ENCODE results near the gene C10orf71.

Gene C10orf71

DNA sequence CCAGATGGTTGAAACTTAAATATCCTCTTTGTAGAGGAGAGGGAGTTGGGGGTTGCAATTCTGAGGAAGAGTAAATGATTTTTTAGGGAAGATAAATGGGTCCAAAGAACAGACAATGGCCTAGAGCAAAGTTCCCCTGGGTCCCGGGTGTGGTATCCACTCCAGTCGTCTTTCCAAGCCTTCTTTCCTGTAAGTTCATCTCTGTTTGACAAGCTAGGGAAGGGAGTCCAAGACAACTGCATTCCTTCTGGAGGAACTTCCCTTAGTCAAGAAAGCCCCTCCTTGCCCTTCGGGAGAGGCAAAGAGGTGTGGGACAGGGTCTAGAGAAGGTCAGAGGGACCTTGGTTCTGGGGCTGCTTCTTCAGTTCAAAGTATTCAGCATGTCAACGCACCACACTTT lies 33.4 kb downstream of the C10orf71 start:
- no peak for DNase-seq

DNA sequence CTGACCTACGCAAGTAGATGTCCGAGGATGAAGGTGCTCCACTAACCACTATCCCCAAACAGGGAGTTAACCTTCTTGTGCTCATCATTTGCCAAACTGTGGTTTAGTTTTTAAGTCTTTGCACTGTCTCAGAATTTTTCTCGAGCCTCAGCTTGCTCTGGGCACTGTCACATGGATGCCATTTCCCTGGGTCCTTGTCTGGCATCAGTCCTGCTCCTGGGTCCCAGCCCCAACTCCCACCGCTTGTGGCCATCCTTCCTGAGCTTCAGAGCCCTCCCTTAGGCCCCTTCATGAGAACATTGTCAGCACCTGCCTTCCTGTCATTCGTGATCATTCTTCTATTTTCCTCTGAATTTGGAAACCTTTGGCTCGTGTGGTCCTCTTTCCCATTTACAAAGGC lies 33.8 kb downstream of the C10orf71 start:
- no peak for DNase-seq

DNA sequence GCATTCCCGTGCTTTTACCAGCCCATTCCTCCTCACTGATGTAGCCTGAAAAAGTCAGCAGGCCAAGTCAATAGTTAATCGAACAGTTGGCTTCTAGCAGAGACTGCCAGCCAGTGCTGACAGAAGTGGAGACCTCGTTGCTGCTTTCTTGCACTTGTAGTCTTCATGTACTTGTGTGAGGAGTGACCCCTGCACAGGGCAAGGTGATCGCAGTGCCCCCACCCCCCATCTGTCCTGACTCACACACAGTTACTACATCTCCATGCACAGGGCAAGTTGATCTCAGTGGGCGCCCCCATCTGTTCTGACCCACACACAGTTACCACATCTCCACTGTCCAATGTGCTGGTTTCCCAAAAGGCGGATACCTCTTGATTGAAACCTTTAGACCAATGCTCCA lies 34.2 kb downstream of the C10orf71 start:
- no peak for DNase-seq

DNA sequence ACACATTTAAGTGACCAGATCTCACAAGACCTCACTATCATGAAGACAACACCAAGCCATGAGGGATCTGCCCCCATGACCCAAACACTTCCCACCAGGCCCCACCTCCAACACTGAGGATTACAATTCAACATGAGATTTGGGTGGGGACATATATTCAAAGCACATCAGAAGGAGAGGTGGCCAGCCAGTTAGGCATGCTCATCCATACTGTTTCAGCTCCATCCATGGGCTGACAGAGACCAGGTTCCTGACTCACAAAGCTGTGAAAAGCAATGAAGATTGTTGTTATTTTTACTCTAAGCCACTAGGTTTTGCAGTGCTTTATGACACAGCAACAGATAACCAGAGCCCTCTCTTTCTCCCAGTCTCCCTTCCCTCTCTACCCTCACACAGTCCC lies 36.0 kb downstream of the C10orf71 start:
- no peak for DNase-seq

DNA sequence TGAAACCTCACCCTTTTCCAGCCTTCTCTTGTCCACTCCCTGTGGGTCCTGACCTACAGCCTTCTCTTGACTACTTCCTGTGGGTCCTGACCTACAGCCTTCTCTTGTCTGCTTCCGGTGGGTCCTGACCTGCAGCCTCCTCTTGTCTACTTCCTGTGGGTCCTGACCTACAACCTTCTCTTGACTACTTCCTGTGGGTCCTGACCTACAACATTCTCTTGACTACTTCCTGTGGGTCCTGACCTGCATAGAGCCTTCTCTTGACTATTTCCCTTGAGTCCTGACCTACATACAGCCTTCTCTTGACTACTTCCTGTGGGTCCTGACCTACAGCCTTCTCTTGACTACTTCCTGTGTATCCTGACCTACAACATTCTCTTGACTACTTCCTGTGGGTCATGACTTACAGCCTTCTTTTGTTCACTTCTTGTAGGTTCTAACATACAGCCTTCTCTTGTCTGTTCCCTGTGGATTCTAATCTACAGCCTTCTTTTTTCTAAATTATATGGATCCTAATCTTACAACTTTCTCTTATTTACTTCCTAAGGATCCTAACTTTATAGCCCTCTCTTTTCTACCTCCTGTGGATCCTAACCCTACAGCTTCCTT lies 36.5 kb downstream of the C10orf71 start:
- DNase-seq, result no peak

DNA sequence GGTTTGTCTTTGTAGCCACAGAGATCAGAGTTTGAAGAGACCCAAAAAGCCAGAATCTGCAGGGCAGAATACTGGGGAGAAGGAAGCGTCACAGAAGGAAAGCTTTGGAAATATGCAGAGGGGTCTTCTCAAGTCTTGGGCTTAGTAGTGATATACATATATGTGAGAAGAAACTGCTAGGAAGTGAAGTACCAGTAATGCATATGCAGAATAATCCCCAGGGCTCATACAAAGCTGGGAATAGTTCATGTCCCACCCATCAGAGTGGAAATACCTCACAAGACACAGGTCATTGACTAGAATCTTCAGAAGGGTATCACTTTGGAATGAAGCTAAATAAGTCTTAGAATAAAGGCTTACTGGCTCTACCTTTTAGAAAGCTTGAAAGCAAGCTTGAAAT lies 39.6 kb downstream of the C10orf71 start:
- DNase-seq, result no peak

DNA sequence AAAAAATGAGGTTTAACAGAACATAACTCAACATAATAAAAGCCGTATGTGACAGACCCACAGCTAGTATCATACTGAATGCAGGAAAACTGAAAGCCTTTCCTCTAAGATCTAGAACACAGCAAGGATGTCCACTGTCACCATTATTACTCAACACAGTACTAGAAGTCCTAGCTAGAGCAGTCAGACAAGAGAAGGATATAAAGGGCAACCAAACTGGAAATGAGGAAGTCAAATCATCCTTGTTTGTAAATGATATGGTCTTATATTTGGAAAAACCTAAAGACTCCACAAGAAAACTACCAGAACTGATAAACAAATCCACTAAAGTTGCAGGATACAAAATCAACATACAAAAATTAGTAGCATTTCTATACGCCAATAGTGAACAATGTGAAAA lies 45.9 kb downstream of the C10orf71 start:
- no peak for DNase-seq

DNA sequence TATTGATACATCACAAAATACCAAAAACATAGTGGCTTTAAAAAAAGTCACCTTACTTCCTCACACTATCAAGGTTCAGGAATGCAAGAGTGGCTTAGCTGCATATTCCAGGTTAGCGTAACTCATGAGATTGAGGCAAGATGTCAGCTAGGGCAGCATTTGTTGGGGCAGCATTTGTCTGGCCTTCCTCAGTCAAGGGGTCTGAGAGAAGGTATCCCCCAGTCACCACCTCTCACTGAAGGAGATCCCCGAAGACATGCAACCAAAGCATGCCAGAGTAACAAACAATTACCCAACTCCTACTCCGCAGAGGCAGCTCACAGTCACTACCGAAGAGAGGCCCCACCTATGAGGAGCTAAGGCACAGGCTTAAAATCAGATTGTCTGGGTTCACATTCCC lies 48.4 kb downstream of the C10orf71 start:
- no peak for DNase-seq

DNA sequence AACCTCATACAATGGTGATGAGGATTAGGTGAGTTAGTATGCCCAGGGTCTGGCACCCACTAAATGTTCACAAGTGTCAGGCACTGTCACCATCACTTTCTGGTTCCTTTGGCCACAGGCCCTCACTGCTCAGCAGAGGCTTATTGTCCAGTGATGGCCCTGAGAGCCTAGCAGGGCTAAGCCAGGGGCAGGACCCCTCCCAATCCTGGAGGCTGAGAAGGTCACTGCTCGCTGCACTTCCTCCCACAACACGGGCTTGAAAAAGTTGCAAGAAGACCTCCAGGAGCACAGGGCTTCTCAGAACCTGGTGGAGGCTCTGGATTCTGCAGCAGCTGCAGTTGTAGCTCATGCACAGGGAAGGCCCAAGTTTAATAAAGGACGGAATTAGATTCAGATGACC lies 48.9 kb downstream of the C10orf71 start:
- no peak for DNase-seq

DNA sequence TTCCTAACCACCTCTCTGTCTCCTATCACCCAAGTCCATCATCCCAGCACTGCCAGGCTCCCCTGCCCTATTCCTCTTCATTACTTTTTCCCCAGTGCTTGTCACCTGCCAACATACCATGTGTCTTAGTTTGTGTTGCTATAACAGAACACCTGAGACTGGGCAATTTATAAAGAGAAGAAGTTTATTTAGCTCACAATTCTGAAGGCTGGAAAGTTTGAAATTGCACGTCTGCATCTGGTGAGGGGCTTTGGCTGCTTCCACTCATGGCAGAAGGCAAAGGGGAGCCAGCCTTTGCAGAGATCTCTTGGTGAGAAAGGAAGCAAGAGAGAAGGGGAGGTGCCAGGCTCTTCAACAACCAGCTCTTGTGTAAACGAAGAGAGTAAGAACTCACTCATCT lies 49.6 kb downstream of the C10orf71 start:
- no peak for DNase-seq

DNA sequence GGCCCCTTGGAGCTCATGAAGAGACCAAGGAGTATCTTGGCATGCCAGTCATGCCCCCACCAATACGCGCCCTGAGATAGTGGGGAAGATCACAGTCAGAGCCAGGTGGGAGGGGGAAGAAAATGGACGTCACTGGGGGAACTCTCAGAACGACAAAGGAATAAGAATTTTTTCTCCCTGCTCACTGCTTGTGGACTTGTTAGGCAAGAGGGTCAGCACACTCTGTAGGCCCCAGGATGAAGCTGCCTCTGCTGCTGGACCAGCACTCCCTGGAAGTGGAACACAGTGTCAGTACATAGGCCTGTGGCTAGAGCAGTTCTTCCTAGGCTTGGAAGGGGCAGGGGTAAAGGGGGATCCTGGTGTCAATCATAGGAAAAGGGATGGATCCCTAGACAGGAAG lies 50.4 kb downstream of the C10orf71 start:
- no peak for DNase-seq

DNA sequence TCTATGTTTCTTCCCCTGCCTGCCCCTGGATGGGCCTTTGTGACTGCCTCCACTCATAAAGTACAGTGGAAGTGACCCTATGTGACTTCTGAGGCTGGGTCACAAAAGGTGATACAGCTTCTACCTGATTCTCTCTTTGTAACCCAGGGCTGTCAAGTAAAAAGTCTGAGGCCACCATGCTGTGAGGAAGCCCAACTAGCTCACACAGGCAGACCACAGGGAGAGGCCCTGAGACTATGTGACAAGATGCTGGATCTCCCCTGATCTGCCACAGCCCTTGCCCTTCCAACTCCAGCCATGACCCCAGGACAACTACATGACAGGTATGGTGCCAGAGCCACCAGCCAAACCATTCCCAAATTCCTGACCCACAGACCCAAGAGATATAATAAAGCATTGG lies 51.2 kb downstream of the C10orf71 start:
- no peak for DNase-seq

DNA sequence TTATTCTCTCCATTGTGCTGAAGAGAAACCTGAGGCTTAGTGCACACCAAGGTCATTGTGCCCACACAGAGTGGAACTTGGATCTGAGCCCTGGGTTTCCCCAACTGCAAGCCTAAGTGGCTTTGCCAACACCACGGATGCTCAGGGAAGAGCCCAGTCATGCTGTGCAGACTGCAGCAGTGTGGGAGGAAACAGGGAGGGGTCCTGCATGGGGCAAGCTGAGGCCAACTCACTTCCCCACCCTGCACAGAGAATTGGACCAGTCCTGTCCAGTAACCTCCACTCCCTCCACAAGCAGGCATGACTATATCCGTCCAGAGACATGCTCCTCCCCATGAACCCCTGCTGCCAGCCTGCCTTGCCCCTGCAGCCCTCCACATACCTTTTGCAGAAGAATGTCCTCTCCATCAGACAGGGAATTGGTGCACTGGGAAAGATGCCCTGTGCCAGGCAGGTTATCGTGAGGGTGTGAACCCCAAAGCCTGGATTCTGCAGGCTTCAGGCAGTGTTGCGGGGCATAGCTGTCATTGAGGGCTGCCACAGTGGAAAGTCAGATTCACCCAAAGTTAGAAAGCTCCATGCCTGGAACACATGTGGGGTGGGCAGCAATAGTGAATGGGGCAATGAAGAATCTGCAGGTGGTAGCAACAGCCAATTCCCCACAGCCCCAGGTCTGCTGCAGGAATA lies 52.0 kb downstream of the C10orf71 start:
- DNase-seq, result no peak

DNA sequence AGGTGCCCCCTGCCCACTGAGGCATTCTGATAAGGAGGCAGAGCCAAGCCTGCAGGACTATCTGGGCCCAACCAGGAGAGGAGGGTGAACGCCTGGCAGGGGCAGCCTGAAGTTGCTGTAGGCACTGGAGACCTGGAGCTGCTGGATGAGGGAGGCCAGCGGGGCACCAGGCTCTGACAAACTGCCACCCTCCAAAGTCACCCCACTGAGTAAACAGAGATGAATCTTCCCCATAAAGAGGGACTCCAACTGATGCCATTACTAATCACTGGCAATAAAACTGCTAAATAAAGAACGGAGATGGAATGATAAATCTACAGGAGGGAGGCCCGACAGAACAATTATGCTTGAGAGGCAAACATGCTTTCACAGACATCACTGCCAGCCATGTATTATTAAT lies 52.7 kb downstream of the C10orf71 start:
- DNase-seq, result no peak

DNA sequence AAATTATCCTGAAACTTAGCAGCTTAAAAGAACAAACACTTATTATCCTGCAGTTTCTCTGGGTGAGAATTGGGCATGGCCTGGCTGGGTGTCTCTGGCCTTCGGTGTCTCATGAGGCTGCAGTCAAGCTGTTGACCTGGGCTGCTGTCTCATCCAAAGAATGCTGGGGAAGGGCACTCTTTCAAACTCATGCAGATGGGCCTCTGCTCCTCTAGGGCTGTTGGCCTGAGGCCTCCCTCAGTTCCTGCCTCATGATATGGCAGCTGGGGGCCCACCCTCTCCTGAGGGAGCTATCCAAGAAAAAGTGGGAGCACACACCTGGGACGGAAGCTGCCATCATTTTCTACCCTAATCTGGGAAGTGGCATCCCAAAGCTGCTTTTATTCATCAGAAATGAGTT lies 53.4 kb downstream of the C10orf71 start:
- no peak for DNase-seq

DNA sequence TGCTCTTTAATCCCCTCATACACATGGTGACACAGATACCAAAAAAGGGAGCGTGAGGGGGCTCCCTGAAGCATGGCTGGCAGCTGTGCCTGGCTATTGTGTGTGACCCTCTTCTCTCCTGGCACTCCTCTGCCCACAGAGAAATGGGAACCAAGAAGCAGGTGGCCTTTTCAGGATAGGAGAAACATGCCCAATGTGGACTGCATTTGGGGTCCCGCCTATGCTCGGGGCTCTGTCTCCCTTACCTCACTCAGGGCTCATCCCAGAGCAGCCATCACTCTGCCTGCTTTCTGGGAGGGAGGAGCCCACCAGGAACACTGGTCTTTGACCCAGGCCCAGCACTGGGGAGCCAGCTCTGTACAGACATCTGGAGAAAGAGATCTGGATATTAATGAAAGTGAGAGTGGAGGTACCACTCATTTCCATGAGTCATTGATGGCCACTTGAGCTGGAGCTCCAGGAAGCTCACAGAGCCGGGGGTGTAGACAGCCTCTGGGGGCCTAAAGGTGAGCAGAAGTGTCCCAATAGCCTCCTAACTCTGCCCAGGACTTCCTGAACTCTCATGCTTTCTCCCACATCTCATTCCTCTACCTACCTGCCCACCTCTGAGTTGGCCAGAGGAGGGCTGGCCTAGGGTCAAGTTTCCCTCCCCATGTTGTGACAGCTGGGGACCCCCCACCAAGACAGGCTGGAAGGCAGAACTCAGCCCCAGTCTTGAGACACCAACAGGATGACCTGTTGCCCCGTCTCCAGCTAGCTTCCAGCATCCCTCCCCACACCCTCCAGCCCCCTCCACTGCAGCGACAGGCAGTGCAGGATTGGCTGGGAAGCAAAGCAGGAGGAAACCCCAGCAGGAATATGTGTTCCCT lies 54.3 kb downstream of the C10orf71 start:
- no peak for DNase-seq

DNA sequence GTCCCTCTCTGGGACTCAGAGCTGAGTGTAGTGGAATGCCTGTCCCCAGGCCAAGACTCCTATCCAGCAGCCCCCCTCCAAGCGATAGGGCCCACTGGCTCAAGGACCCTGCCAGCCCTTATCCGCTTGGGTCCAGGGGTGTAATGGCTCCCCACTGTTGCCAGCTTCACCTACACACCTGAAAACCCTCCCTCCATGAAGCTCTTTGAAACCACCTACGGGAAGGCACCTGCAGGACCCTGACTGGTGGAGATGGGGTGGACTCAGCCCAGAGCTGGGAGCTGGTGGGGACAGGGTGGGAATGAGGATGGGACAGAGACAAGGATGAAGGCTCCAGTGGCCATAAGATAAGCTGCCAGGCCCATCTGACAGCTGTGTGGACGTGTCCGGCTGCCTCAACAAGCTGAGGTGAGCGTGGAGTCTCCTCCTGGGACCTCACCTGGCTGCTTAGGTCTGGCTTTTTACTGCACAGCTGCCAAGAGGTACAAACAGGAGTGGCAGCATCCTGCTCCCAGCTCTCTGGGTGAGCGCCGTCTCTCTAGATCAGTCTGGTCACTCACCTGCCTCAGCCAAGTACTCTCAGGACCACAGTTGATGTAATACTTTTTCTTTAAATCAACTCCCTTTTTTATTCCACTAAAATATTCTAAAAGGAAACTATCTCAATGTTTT lies 55.1 kb downstream of the C10orf71 start:
- no peak for DNase-seq

DNA sequence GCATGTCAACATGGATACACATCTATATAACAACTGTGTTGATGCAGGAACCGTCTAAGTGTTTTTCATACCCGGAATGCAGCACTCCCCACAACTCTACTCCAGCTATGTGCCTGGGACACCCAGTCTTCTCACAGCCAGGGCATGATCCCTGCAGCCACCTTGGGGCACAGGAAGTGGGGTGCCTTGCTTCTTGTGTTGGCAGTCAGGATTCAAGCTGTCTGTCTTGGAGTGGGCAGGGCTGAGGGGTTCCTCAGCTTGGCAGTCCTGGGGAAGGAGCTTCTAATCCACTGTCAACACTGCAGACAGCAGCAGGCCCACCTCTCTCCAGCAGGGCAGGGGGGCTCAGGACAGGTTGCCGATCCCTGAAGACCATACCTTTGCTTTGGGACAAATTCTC lies 55.6 kb downstream of the C10orf71 start:
- no peak for DNase-seq

DNA sequence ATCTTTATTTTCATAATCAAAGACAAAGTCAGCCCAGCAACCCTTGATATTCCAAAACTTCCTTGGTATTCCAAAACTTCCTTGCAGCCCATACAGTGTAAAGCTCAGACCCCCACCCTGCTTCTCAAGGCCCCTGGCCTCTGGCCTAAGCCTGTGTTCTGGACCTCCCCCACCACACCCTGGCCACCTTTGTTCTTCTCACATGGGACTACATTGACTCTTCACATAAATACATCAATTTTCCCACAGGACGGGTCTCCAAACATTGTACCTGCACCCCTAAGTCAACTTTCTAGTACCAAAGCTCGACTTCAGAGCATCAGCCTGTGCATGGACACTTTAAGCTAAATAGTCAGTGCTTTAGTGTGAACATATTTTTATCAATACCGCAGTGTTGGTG lies 56.3 kb downstream of the C10orf71 start:
- DNase-seq, result no peak

DNA sequence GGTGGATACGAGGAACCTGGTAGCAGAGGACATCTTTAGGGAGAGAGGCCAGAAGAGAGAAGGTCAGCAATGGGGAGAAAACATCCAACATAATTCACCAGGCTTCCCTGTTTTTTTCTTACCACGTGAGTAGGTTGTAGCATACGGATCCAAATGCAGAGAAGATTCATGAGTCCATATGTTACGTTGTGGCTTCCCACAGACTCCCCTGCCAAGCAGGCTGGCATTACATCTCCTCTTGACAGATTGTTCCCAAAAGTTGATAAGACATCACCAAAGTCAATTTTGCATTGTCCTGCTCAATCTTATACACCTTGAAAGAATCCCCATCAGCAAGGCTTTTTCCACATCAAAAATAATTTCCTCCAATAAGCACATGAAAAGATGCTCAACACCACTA lies 57.2 kb downstream of the C10orf71 start:
- no peak for DNase-seq

DNA sequence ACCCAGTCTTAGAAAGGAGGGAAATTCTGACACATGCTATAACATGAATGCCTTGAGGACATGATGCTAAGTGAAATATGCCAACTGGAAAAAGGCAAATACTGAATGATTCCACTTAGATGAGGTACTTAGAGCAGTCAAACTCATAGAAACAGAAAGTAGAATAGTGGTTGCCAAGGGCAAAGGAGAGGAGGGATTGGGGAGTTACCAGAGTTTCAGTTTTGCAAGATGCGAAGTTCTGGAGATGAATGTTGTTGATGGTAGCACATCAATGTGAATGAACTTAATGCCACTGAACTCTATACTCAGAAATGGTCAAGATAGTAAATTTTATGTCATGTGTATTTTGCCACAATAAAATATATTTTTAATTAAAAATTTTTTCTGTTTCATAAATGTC lies 58.0 kb downstream of the C10orf71 start:
- DNase-seq, result no peak

DNA sequence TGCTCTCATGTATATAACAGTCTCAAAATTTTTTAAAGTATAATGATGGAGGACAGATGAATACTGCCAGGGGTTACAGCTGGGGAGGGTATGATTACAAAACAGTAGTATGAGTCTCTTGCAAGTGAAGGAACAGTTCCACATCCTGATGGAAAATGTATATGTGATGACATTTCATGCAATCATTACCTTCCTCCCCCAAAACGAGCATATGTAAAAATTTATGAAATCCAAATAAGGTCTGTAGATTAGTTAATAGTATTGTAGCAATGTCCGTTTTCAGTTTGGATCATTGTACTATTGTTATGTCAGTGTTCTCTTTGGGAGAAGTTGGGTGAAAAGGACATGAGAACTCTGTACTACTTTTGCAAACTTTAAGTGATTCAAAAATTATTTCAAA lies 58.9 kb downstream of the C10orf71 start:
- DNase-seq, result no peak
